NT2/D1 (cell line): ENCODE data around the gene ATXN2.
A peak's percentile ranks its signal among the peaks of the same experiment; 100 is the strongest.
"Not testable (repeated sequence)": the region's sequence is repeated elsewhere in the genome, so short reads cannot be mapped to it uniquely, and the experiment has no call there.

Experiments used
- DNase-seq: peaks from one replicate; pipeline ENCODE4 v3.0.0-alpha.2; 2011; ENCODE audit warnings: low read depth, low spot score
- H3K27me3 ChIP-seq: 2 replicates; pipeline ENCODE4 v1.6.0; 2011; ENCODE audit warnings: mild to moderate bottlenecking; ENCODE audit not compliant: insufficient read length, insufficient read depth
- H3K36me3 ChIP-seq: 2 replicates; pipeline ENCODE4 v1.6.1; 2011; ENCODE audit warnings: mild to moderate bottlenecking, low read length, mixed read lengths; ENCODE audit not compliant: insufficient read depth, insufficient read length
- H3K4me1 ChIP-seq: 2 replicates; pipeline ENCODE4 v1.5.1; 2011; ENCODE audit not compliant: insufficient read depth, insufficient read length
- H3K4me3 ChIP-seq: 2 replicates; pipeline ENCODE4 v1.5.1; 2011; ENCODE audit warnings: low read depth; ENCODE audit not compliant: insufficient read length
- H3K9ac ChIP-seq: 2 replicates; pipeline ENCODE4 v1.6.0; 2011; ENCODE audit warnings: low read depth; ENCODE audit not compliant: insufficient read length
- H3K9me3 ChIP-seq: 2 replicates; pipeline ENCODE4 v1.5.1; 2011; ENCODE audit warnings: mild to moderate bottlenecking, low read length; ENCODE audit not compliant: insufficient read depth
- SUZ12 ChIP-seq: IDR thresholded peaks from 2 replicates; pipeline ENCODE4 v1.6.1; 2011; ENCODE audit not compliant: insufficient read length, insufficient read depth; ENCODE audit errors: extremely low read depth
- YY1 ChIP-seq: IDR thresholded peaks from 2 replicates; pipeline ENCODE4 v1.6.1; 2011; ENCODE audit not compliant: insufficient read length, insufficient read depth
- ZNF274 ChIP-seq: IDR thresholded peaks from 2 replicates; pipeline ENCODE4 v1.6.1; 2011; ENCODE audit warnings: mild to moderate bottlenecking, low read depth, low read length

The ATXN2 gene

GRCh38 chr12:111607239-111607638 lies 8.1 kb upstream of the ATXN2 start:
- no peak for DNase-seq
- Histone ChIP-seq H3K4me3 (no peak overlapping the region), H3K4me1 (no peaks in the 10 kb centered on the region), H3K36me3 (no peaks in the 10 kb centered on the region), H3K27me3 (no peaks in the 10 kb centered on the region), H3K9me3 (no peaks in the 10 kb centered on the region), H3K9ac (no peak overlapping the region)
- TF ChIP-seq YY1 (no peak), SUZ12 (no peak), ZNF274 (no peak)

GRCh38 chr12:111606767-111607230 lies 7.7 kb upstream of the ATXN2 start:
- Histone ChIP-seq H3K27me3 (no peaks in the 10 kb centered on the region), H3K4me1 (no peaks in the 10 kb centered on the region), H3K9me3 (no peaks in the 10 kb centered on the region), H3K4me3 (no peak overlapping the region), H3K36me3 (no peaks in the 10 kb centered on the region), H3K9ac (no peak overlapping the region)
- no peak for TF ChIP-seq ZNF274
- no peak for DNase-seq

- no peak for DNase-seq
- TF ChIP-seq YY1 (no peak), ZNF274 (no peak), SUZ12 (no peak)
- Histone ChIP-seq H3K4me1 (no peaks in the 10 kb centered on the region), H3K9me3 (no peaks in the 10 kb centered on the region), H3K27me3 (no peaks in the 10 kb centered on the region), H3K4me3 (no peak overlapping the region), H3K36me3 (no peaks in the 10 kb centered on the region), H3K9ac (no peak overlapping the region)
Measured at GRCh38 chr12:111605911-111606766, 7.0 kb upstream of the ATXN2 start.

- not testable (repeated sequence) for H3K9me3 ChIP-seq, H3K36me3 ChIP-seq, H3K4me3 ChIP-seq, DNase-seq, H3K4me1 ChIP-seq, H3K27me3 ChIP-seq, H3K9ac ChIP-seq
Measured at GRCh38 chr12:111602857-111603256, 3.7 kb upstream of the ATXN2 start.

GRCh38 chr12:111602348-111602747 lies 3.2 kb upstream of the ATXN2 start:
- Histone ChIP-seq H3K4me1 (no peaks in the 10 kb centered on the region), H3K27me3 (no peaks in the 10 kb centered on the region), H3K9me3 (no peaks in the 10 kb centered on the region), H3K9ac (no peak overlapping the region), H3K4me3 (no peak overlapping the region), H3K36me3 (no peaks in the 10 kb centered on the region)
- no peak for DNase-seq
- TF ChIP-seq ZNF274 (no peak), SUZ12 (no peak), YY1 (no peak)

GRCh38 chr12:111600986-111601385 lies 1.9 kb upstream of the ATXN2 start:
- H3K36me3 ChIP-seq, H3K4me3 ChIP-seq, H3K9ac ChIP-seq, H3K4me1 ChIP-seq, H3K27me3 ChIP-seq, DNase-seq, H3K9me3 ChIP-seq: not testable (repeated sequence)

GRCh38 chr12:111600205-111600642 lies 1.1 kb upstream of the ATXN2 start:
- TF ChIP-seq ZNF274: no peak
- TF ChIP-seq SUZ12: no peak
- no peak for TF ChIP-seq YY1

More at GRCh38 chr12:111600205-111600642, 1.1 kb upstream of the ATXN2 start:
- Histone ChIP-seq H3K4me3 (peak overlapping the region; percentile 99), H3K27me3 (no peaks in the 10 kb centered on the region), H3K36me3 (peaks cover 4% of the 10 kb centered on the region), H3K4me1 (no peaks in the 10 kb centered on the region), H3K9ac (peak overlapping the region; percentile 94), H3K9me3 (no peaks in the 10 kb centered on the region)
- no peak for DNase-seq
